ENCODE measurements around the gene SNRPD1. TPM values are rescaled to one million over a fixed set of nuclear protein-coding genes. Genes with fewer than 3 reads are reported as not detected.
A peak's percentile ranks its signal among the peaks of the same experiment; 100 is the strongest.
"Not testable (repeated sequence)": the region's sequence is repeated elsewhere in the genome, so short reads cannot be mapped to it uniquely, and the experiment has no call there.

The SNRPD1 gene
- total RNA-seq, 4 donors from 2014 or later: 4.7 to 16.9 (median 14.1) TPM

GRCh38 chr18:21600526-21601410, 11.3 kb upstream of the SNRPD1 start, which contains the start of gene ESCO1:
TSS of gene ESCO1 (minus strand) at chr18:21600704. CDS start at chr18:21574843, 25,861 bp downstream.
- intact Hi-C loops (cut with DNase I; ENCODE audit: low total_unique reads) (loop anchor here (1.0 to 10.0 kb wide), 6 partner anchors 12 to 488 kb away; partner anchors contain the start of genes MIB1, ROCK1 and SNRPD1), in situ Hi-C loops (cut with MboI; ENCODE audit: low sequenced_read_pairs in 4 of 4) (no loop called here)
- no peaks in the 10 kb centered on the region for H3K36me3 ChIP-seq
- peak; percentile 94 to 98 for DNase-seq
- peak; percentile 91 to 92 for TF ChIP-seq POLR2A (IDR thresholded peaks at IDR 0.05)
- TF ChIP-seq, protein P1, sequence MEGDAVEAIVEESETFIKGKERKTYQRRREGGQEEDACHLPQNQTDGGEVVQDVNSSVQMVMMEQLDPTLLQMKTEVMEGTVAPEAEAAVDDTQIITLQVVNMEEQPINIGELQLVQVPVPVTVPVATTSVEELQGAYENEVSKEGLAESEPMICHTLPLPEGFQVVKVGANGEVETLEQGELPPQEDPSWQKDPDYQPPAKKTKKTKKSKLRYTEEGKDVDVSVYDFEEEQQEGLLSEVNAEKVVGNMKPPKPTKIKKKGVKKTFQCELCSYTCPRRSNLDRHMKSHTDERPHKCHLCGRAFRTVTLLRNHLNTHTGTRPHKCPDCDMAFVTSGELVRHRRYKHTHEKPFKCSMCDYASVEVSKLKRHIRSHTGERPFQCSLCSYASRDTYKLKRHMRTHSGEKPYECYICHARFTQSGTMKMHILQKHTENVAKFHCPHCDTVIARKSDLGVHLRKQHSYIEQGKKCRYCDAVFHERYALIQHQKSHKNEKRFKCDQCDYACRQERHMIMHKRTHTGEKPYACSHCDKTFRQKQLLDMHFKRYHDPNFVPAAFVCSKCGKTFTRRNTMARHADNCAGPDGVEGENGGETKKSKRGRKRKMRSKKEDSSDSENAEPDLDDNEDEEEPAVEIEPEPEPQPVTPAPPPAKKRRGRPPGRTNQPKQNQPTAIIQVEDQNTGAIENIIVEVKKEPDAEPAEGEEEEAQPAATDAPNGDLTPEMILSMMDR (IDR thresholded peaks at IDR 0.05 in 4 of 5, conservative IDR thresholded peaks at IDR 0.05 in 1 of 5): peak; percentile 98 to 100 (median 99)
- peak within 1 kb of the TSS; percentile 92 to 97 (median 94) for H3K27ac ChIP-seq
- H3K27me3 ChIP-seq: no peaks in the 10 kb centered on the region
- no peaks in the 10 kb centered on the region for H3K9me3 ChIP-seq
- peak within 1 kb of the TSS; percentile 74 to 94 (median 85) for H3K4me3 ChIP-seq
- H3K4me1 ChIP-seq: peaks cover 28 to 31% of the 10 kb centered on the region in 2 donors
- peak; percentile 93 to 96 for ATAC-seq

DNA sequence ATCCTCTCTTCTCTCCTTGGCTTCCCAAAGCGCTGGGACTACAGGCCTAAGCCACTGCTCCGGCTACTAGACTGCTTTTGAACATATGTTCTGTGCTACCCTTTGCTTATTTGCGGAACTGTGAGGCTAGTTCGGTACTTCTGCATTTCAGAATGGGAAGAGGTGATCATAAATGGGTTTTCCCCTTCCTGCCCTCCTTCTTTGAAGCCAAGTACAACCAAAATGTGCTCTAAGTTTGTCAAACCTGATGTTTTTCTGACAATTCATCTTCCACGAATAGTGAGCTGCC, 9.9 kb upstream of the SNRPD1 start:
- no peak for TF ChIP-seq POLR2A (IDR thresholded peaks at IDR 0.05)
- TF ChIP-seq, protein P1 (IDR thresholded peaks at IDR 0.05 in 4 of 5, conservative IDR thresholded peaks at IDR 0.05 in 1 of 5): no peak
- Histone ChIP-seq H3K27me3 (no peaks in the 10 kb centered on the region), H3K4me3 (no peak overlapping the region), H3K9me3 (no peaks in the 10 kb centered on the region), H3K27ac (peak overlapping the region in 2 of 4 donors; percentile 7 to 19), H3K36me3 (no peaks in the 10 kb centered on the region), H3K4me1 (peaks cover 22% of the 10 kb centered on the region in 2 donors)
- in situ Hi-C loops (cut with MboI; ENCODE audit: low sequenced_read_pairs in 4 of 4) (no loop called here), intact Hi-C loops (cut with DNase I; ENCODE audit: low total_unique reads) (loop anchor here (5.0 to 10.0 kb wide), 3 partner anchors 117 to 490 kb away; partner anchors contain the start of gene ROCK1)
- DNase-seq (no peak), ATAC-seq (no peak)

DNA sequence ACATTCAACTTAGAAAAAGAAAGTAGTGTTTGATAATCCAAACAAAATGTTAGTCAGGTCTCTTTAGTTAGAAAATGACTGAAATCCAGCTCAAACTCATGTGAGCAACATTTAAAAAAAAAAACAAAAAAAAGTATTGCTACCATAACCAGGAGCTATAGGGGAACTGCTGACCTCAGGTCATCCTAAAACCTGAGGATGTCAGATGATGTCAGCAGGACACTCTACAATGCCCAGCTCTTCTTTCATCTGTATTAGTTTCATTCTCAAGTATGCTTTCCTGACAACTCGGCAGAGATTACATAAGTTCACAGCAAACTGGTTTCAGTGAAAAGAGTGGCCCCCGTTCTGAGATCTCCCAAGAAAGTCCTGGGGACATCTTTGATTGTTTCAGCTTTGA, 7.4 kb upstream of the SNRPD1 start:
- Histone ChIP-seq H3K27ac (no peak overlapping the region), H3K27me3 (no peaks in the 10 kb centered on the region), H3K36me3 (no peaks in the 10 kb centered on the region), H3K9me3 (no peaks in the 10 kb centered on the region), H3K4me3 (no peak overlapping the region), H3K4me1 (peaks cover 0 to 5% of the 10 kb centered on the region in 2 donors)
- intact Hi-C loops (cut with DNase I; ENCODE audit: low total_unique reads): loop anchor here (5.0 to 10.0 kb wide), 3 partner anchors 120 to 492 kb away; partner anchors contain the start of gene ROCK1
- TF ChIP-seq POLR2A (IDR thresholded peaks at IDR 0.05): no peak
- ATAC-seq (no peak), DNase-seq (no peak)
- in situ Hi-C loops (cut with MboI; ENCODE audit: low sequenced_read_pairs in 4 of 4): no loop called here

DNA sequence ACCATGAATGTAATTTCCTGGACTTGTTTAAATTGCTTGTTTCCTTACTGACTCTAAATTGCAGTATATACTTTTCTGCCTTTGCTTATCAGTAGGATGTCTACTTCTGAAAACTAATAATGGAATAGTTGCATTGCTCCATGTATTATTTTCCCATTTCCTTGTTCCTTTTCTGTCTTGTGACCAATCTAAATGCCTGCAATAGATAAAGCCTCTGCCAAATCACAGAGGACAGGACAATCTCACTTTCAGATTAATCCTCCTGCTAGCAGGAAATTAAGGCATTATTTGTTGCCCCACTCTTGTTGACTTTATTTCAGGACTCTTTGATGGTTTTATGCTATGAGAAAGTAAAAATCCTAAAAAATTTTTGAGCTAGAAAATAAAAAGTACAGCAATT, 6.9 kb upstream of the SNRPD1 start:
- no peaks in the 10 kb centered on the region for H3K36me3 ChIP-seq
- no peak overlapping the region for H3K27ac ChIP-seq
- DNase-seq (no peak), ATAC-seq (no peak)
- no peak overlapping the region for H3K4me3 ChIP-seq
- no peaks in the 10 kb centered on the region for H3K27me3 ChIP-seq
- in situ Hi-C loops (cut with MboI; ENCODE audit: low sequenced_read_pairs in 4 of 4) (no loop called here), intact Hi-C loops (cut with DNase I; ENCODE audit: low total_unique reads) (loop anchor here (10.0 kb wide), 2 partner anchors 120 to 220 kb away; no protein-coding TSS in a partner anchor)
- H3K4me1 ChIP-seq: peaks cover 0 to 3% of the 10 kb centered on the region in 2 donors
- H3K9me3 ChIP-seq: no peaks in the 10 kb centered on the region
- TF ChIP-seq, protein P1 (IDR thresholded peaks at IDR 0.05 in 4 of 5, conservative IDR thresholded peaks at IDR 0.05 in 1 of 5): no peak
- TF ChIP-seq POLR2A (IDR thresholded peaks at IDR 0.05): no peak

DNA sequence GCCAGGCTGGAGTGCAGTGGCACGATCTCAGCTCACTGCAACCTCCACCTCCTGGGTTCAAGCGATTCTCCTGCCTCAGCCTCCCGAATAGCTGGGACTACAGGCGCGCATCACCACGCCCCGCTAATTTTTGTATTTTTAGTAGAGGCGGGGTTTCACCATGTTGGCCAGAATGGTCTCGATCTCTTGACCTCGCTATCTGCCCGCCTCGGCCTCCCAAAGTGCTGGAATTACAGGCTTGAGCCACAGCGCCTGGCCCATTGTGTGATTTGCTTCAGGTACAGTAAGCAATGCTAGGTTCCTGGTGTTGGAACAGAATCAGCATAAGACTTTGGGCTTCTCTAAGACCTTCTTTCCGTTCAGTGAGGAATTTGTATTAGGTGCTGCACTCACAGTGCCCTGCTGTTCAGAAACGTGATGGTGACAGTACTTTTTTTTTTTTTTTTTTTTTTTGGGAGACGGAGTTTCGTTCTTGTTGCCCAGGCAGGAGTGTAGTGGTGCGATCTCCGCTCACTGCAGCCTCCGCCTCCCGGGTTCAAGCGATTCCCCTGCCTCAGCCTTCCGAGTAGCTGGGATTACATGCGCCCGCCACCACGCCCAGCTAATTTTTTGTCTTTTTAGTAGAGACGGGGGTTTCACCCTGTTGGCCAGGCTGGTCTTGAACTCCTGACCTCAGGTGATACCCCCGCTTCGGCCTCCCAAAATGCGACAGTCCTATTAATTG, 551 bp upstream of the SNRPD1 start:
- DNase-seq, H3K27me3 ChIP-seq, H3K9me3 ChIP-seq, H3K36me3 ChIP-seq: not testable (repeated sequence)
- intact Hi-C loops (cut with DNase I; ENCODE audit: low total_unique reads) (loop anchor here (1.0 to 10.0 kb wide), 5 partner anchors 10 to 417 kb away; partner anchors contain the start of genes ABHD3 and GREB1L), in situ Hi-C loops (cut with MboI; ENCODE audit: low sequenced_read_pairs in 4 of 4) (loop anchor here in 1 of 4 donors (10.0 kb wide), 1 partner anchor 123 kb away; no protein-coding TSS in a partner anchor)
- Histone ChIP-seq H3K27ac (peak overlapping the region; percentile 75 to 84 (median 78)), H3K4me1 (peaks cover 9 to 16% of the 10 kb centered on the region in 2 donors), H3K4me3 (peak overlapping the region; percentile 51 to 79 (median 68))
- peak in 1 of 2 donors; percentile 19 for ATAC-seq

GRCh38 chr18:21621640-21622039, 9.5 kb downstream of the SNRPD1 start:
- H3K27me3 ChIP-seq; in situ Hi-C loops (cut with MboI; ENCODE audit: low sequenced_read_pairs in 4 of 4); H3K4me3 ChIP-seq; H3K9me3 ChIP-seq; intact Hi-C loops (cut with DNase I; ENCODE audit: low total_unique reads): not testable (repeated sequence)
- ATAC-seq (peak; percentile 65 to 92), DNase-seq (peak; percentile 27 to 75)
- Histone ChIP-seq H3K27ac (peak overlapping the region; percentile 44 to 77 (median 56)), H3K36me3 (peaks cover 0 to 51% of the 10 kb centered on the region in 2 donors), H3K4me1 (peaks cover 6 to 11% of the 10 kb centered on the region in 2 donors)
